HFF-Myc (cell line): ENCODE data around the gene TTYH1.

Experiments used
- DNase-seq: peaks from one replicate; pipeline ENCODE4 v3.0.0-alpha.2; 2011; ENCODE audit warnings: low read depth; ENCODE audit errors: extremely low read depth
- H3K4me3 ChIP-seq: replicated peaks from 2 replicates; pipeline ENCODE4 v1.5.1; 2011; ENCODE audit warnings: low read depth, mild to moderate bottlenecking, control low read depth, low read length
- CTCF ChIP-seq: IDR thresholded peaks from 2 replicates; pipeline ENCODE4 v1.5.1; 2012; ENCODE audit warnings: mild to moderate bottlenecking, low read depth, low read length, control low read depth; ENCODE audit errors: missing control alignments

TTYH1 gene

GRCh38 chr19:54485851-54486250, 70.6 kb downstream of the TTYH1 start:
- no peak for TF ChIP-seq CTCF
- H3K4me3 ChIP-seq, result no peak overlapping the region
- DNase-seq, result no peak
